Right hindlimb (tissue), 1 donor: ENCODE data around the gene WFS1.

Source experiments
- DNase-seq: peaks from one replicate; pipeline ENCODE4 v3.0.0-alpha.2; 2018

Gene WFS1

DNA sequence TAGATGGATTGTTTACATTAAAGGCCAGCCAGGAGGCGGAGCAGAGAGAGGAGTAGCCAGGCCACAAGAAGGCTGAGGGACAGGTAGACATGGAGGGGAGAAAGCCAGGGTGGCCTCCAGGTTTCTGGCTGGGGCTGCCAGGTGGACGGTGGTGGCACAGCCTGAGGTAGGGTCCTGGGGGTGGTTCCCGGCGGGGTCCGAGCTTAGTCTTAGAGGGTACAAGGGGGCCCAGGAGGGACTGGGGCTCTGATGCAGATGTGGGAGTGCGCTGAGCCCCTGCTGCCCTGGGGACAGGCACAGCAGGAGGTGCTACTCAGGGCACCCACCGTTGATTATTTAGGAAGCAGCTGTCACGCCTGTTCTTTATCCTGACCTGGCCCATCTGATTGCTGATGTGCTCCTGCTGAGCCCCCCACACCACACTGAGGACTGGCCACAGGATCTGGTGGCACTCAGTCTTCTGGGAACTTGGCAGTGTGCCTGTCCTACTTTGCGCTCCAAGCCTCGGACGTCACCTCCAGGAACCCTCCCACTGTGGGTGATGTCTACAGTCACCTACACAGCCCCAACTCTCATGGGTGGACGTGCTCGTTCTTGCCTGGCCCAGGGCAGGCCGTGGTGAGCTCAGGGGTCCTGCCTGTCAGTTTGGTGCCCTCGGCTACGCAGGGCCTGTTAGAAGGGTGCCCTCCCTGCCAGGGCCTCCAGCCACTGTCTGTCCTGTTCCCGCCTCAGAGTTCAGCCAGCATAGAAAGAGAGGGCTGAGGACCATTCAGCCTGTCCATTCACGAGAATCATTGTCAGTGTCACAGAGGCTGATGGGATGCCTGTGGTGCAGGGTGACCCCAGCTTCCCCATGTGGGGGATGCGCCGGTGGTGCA lies 12.0 kb downstream of the WFS1 start:
- DNase-seq: no peak

GRCh38 chr4:6282314-6282771 lies 12.7 kb downstream of the WFS1 start:
- peak; percentile 70 for DNase-seq

- DNase-seq: no peak
Observed at GRCh38 chr4:6283282-6283681, 13.6 kb downstream of the WFS1 start.

DNA sequence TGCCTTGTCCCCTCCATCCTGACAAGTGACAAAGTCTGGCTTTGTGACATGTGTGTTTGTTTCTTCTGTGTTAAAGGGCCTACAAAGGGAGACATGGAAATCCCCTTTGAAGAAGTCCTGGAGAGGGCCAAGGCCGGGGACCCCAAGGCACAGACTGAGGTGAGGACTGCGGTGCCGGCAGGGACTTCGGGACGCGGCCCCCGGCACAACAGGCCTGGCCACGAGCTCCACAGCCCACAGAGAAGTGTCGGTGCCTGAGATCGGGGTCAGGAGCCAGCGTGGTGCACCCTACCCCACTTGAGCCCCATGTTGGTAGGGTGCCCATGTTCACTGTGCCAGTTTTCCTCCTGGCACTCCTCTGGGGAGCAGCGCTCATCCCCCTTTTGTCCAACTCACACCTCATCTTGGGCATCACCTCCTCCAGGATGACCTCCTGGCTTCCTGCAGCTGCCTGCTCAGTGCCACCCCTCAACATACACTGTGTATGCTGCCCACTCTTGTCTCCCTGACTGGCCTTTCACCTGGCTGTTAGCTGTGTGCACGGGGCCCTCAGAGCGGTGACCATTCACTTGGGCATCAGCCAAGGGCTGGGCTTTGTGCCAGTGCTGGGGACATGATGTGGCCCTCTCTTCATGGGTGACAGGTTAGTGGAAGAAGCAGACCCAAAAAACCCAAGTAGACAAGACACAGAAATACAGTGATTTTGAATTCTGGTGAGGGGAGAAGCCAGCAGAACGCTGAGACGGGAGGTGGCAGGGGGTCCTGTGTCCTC lies 17.6 kb downstream of the WFS1 start:
- DNase-seq: no peak

- no peak for DNase-seq
Observed at GRCh38 chr4:6288342-6288741, 18.7 kb downstream of the WFS1 start.

DNA sequence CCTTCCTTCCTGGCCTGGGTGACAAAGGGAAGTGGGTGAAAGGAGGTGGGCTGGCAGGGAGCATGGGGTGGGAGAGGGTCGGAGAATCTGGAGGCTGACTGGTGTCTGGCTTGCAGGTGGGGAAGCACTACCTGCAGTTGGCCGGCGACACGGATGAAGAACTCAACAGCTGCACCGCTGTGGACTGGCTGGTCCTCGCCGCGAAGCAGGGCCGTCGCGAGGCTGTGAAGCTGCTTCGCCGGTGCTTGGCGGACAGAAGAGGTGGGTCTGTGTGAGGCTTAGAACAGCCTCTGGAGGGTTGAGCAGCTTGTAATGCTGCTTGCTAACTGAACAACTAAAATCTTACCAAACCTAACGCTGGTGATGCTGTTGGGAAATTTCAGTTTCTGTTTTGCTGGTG lies 19.2 kb downstream of the WFS1 start:
- no peak for DNase-seq

GRCh38 chr4:6290256-6290655 lies 20.6 kb downstream of the WFS1 start:
- no peak for DNase-seq

DNA sequence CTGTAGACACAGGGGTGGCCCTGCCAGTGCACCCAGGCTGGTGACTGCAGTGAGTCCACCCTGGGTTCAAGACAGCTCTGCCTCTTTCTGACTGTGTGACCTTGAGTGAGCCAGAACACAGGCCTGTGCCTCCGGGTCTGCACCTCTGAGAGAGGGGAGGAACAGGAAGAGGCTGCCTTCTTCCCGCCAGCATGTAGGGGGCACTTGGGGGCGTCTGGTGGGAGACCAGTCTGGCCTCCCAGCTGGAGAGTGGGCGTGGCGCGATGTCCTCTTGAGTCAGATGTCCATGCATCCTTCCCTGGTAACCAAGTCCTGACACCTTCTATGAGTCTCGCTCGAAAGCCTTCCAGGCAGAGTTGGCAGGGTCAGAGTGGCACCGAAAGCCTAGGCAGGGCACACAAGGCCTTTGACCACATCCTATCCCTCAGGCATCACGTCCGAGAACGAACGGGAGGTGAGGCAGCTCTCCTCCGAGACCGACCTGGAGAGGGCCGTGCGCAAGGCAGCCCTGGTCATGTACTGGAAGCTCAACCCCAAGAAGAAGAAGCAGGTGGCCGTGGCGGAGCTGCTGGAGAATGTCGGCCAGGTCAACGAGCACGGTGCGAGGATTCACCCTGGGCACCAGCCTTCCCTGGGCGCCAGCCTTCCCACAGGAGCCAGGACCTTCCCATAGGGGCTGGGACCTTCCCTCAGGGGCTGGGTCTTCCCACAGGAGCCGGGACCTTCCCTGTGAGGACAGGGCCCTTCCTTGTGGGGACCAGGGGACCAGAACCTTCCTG lies 21.3 kb downstream of the WFS1 start:
- DNase-seq: no peak

GRCh38 chr4:6291784-6292297 lies 22.2 kb downstream of the WFS1 start:
- DNase-seq: no peak

DNA sequence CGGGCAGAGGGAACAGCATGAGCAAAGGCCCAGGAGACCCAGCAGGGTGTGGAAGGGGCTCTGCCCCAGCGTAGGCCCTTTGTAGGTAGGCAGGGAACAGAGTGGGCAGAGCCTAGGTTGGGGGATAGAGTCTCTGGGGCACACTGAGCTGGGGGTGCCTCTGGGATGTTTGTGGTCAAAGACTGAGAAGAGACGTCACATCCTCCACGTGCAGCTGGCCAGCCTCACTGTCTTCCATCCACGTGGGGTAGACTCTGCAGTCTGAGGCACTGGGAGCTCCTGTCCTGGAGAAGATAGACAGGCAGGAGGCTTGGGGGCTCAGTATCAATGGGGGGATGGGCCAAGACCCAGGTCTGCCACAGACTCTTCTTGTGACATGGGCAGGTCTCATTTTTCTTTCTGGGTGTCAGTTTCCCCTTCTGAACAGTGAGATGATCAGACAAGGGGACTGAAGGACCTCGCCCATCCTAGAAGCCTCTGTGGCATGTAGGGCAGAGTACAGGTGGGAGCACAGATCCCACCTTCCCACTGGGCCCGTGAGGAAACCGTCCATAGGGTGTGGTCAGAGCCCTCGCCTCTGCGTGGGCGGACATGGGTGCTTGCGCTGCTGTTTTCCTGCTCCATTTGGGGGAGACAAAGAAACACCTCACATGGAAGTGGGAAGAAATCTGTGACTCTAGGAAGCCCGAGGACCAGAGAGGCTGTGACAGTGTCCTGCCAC lies 22.9 kb downstream of the WFS1 start:
- no peak for DNase-seq

DNA sequence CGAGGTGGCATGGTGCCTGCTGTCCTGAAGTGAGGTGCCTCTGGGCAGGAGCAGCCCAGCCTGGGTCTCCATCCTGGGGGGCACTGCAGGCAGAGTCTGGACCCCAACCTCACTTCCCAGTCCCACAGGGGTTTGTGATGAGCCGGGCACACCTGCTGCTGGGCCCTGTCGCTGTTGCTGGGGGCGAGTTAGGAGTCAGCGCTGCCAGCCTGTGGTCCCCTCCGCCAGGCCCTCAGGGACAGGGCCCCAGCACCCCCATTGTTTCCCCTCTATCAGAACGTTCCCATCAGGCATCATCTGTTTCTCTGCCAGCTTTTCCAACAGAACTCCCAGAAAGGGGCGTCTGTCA lies 23.4 kb downstream of the WFS1 start:
- DNase-seq: no peak

DNA sequence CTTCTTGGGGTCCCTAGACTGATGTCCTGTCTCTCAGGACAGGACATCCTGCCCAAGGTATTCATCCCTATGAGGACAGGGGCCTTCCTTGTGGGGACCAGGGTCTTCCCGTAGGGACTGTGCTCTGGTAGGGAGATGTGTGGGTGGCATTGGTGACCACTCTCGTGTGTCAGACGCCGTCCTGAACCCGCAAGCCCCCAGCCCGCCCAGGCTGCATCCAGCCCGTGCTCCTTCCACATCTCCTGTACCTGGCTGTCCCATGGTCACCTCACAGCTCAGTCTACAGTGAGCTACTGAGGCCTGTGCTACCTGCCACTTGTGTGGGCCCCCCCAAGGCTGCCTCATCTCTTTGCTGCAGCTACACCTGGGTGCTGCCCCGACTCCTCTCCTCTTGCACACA lies 24.0 kb downstream of the WFS1 start:
- DNase-seq: no peak

DNA sequence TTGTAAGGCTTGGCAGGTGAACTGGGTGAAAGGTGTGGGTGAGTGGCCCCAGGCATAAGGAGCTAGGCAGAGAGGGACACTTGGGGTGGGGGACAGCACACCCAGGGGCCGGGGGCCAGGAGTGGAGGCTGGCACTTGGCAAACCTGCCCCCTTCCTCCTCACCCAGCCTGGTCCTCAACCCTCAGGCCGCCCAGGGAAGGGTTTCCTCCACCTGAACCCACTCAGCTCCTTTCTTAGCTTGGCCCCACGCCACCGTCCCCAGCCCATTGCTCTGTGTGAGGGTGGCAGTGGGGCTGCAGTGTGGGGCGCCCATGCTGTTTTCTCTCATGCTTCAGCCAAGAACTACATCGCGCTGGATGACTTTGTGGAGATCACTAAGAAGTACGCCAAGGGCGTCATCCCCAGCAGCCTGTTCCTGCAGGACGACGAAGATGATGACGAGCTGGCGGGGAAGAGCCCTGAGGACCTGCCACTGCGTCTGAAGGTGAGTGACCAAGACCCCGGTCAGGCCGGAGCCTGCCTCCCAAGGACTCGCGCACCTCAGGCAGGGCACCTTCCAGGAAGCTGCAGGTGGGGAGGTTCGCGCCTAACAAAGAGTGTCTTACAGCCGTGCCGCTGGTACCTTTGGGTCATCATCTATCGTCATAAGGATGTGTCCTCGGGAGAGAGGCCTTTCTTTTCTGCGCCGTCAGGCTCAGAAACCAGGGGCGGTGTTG lies 25.2 kb downstream of the WFS1 start:
- DNase-seq: no peak

- no peak for DNase-seq
Observed at GRCh38 chr4:6295495-6295894, 25.8 kb downstream of the WFS1 start.

- DNase-seq: no peak
Observed at GRCh38 chr4:6296026-6296425, 26.4 kb downstream of the WFS1 start.

DNA sequence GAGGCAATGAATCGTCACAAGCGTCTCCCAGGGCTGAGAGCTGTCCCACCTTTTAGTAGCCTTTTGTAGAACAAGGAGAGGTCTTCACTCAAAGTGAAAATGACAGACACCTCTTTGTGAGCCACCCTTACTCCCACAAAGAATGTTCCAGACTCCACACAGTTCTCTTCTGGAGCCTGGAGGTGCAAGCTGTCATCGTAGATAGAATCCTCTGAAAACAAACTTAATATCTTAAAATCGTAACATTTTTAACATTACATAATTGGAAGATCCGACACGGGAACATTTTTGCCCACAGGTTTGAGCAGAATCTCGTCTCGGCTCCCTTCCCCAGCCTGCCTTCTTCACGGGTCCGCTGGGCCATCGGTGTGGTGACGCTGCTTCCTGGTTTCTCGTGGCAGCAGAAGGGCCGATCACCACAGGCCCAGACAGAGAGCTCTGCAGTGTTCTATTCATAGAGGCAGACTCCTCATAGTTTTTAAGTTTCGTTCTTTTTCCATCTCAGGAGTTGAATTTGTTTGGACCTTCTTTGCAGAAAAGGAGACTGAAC lies 27.7 kb downstream of the WFS1 start:
- no peak for DNase-seq

GRCh38 chr4:6298035-6298434 lies 28.4 kb downstream of the WFS1 start:
- no peak for DNase-seq

DNA sequence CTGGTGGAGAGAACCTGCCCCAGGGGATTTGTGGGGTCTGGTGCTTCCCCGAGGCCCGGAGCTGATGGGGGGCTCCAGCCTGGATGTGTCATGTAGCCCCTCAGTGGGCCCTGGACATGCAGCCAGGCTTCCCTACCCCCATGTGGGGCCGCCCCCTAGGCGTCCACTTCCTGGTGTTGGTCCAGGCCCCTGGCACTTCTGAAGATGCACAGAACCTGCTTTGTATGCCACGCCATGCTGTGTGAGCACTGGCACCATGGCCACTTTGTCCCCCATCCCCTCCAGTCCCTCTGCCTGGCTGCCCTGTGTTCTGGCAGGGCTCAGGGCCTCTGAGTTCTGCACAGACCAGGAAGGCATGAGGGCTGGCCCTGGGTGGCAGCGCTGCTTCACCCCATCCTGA lies 29.2 kb downstream of the WFS1 start:
- DNase-seq: no peak

DNA sequence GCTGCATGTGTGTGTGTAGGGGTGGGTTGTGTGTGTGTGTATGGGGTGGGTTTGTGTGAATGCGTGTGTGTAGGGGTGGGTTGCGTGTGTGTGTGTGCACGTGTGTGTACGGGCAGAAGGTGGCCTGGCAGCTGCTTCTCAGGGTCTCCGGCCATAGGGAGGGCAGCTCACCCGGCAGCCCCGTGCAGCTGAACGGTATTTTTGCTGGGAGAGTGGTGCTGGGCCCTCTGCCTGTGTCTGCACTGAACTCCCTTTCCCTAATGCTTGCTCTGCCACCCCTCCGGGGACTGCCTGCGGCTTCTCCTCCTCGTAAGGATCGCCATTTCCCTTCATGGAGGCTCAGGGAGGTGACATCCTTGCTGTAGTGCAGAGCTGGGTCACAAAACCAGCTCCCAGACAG lies 30.2 kb downstream of the WFS1 start:
- no peak for DNase-seq

- no peak for DNase-seq
Observed at GRCh38 chr4:6300359-6300758, 30.7 kb downstream of the WFS1 start.

DNA sequence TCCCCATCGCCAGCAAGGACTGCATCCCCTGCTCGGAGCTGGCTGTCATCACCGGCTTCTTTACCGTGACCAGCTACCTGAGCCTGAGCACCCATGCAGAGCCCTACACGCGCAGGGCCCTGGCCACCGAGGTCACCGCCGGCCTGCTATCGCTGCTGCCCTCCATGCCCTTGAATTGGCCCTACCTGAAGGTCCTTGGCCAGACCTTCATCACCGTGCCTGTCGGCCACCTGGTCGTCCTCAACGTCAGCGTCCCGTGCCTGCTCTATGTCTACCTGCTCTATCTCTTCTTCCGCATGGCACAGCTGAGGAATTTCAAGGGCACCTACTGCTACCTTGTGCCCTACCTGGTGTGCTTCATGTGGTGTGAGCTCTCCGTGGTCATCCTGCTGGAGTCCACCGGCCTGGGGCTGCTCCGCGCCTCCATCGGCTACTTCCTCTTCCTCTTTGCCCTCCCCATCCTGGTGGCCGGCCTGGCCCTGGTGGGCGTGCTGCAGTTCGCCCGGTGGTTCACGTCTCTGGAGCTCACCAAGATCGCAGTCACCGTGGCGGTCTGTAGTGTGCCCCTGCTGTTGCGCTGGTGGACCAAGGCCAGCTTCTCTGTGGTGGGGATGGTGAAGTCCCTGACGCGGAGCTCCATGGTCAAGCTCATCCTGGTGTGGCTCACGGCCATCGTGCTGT lies 31.5 kb downstream of the WFS1 start:
- no peak for DNase-seq
